HG03439 (cell line): ENCODE measurements around the gene HIGD1A.

Experiments
- ATAC-seq: cut with Tn5 transposase; IDR thresholded peaks from one replicate; pipeline ENCODE4 v1.9.1; 2021; ENCODE audit warnings: mild to moderate bottlenecking, moderate library complexity; ENCODE audit not compliant: unreplicated experiment

The HIGD1A gene

DNA sequence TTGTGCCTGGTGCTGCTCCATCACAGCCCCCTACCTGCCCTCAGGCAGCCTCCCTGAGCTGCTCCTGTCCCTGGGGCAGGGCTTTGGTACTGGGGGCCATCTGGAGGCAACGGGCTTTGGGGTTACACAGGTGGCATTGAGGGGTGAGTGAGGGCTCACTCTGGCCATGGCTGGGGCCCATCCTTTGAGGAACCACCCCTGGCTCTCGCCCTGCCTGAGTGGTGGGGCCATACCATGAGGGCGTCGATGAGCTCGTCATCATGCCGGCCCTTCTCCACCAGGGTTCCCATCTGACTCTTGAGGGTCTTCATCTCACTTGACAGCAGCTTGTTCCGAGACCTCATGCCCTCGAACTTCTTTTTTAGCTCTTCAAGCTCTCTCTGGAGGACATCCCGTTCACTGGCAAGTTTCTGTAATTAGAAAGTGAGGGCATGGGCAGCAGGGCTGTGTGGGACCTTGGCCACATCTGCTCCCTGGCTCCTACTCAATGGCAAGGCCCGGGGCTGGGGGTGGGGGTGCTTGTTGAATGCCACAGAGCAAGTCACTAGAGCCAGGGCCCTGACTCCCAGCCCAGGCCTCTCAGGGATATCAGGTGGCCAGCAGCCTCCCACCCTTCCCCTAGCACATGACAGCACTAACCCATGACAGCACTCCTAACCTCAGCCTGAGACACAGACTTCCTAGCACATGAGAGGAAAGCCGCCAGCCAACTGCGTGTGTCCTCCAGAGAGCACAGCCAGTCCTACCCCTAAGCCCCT lies 64.7 kb downstream of the HIGD1A start:
- no peak for ATAC-seq

DNA sequence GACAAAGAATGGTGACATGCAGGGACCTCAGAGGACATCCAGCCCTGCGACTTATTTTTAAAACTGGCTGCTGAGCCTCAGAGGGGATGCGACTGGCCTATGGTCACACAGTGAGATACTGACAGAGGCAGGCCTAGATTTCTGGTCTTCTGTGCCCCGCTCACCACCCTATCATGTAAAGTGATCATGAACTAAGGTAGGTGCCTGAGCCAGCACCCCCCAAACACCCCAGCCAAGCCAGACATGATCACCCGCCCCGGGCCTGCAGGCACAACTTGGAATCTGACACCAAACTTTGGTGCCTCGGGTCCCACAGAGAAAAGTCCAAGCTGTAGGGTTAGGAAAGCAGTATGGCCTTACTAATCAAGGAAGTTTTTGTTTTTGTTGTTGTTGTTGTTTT lies 67.8 kb downstream of the HIGD1A start:
- no peak for ATAC-seq

DNA sequence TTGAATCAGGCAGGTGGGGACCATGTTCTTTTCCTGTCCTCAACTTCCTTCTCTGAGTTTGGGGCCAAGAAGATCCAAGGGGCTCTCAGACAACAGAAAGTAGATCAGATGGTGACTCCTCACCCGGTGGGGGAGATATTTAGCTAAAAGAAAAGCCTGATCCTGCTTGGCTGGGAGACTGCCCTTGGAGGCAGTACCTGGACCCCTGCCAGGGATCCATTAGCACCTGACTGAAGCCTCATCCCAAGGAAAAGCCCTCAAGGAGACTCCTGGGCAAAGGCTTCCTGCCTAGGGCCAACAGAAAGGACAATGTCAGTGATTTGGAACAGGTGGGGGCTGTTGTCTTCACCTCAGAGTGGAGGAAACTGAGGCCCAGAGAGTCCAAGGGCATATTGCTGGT lies 68.2 kb downstream of the HIGD1A start:
- no peak for ATAC-seq

DNA sequence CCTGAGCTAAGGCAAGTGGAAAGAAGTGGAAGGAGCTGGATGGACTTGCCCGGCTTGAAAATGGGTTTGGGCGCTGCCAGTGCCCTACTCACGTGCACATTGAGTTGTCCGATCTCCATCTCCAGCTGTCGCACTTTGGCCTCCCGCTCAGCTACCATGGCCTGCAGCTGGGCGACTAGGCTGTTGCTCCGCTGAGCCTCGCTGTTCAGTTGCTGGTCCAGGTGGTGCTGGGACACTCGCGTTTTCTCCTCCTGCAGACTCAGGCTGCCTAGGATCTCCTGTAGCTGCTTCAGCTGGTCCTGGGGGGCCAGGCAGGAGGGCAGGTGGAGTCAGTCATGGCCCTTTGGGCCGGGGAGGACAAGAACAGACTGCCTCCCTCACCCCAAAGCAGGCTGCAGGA lies 68.7 kb downstream of the HIGD1A start:
- ATAC-seq = no peak

DNA sequence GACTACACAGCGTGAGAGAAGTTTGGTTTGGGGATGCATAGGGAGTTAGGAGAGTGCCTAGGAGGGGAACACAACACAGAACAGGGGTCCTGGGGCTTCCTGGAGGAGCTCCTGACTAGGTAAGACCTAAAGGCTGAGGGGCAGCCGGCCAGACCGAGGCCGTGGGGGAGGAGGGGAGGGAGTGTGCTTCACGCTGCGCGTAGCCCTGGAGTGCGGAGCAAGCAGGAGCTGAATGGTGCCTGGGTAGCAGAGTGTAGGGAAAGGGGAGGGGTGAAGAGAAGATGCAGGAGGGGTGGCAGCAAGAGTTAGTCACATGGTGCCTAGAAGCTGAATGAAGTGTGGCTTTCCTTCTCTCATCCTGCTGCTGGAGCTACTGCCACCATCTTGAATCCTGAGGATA lies 69.3 kb downstream of the HIGD1A start:
- no peak for ATAC-seq

DNA sequence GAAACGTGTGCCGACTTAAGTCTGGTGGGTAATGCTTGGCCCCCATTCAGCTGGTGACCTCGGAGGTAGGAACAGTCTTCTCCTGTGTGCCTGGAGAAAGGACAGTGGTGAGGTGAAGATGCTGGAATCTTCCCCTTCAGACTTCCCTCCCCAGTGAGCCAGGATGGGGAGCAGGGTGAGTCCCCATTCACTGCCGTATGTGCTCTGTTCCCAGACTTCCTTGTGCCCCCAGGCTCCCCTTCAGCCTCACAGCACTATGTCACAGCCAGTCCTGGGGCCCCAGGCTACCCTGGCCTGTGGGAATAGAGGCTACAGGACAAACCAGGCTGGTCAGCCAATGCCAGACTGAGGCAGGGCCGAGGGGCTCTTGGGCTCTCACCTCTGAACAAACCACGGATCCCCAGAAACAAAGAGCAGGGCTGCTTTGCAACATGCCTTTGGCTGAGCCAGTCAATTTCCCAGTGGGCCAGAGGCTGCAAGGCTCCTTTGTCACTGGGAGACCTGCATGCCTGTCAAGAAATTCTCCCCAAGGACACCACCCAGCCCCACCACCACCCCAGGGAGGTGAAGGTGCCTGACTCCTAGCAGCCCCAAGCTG lies 69.9 kb downstream of the HIGD1A start:
- ATAC-seq = no peak

DNA sequence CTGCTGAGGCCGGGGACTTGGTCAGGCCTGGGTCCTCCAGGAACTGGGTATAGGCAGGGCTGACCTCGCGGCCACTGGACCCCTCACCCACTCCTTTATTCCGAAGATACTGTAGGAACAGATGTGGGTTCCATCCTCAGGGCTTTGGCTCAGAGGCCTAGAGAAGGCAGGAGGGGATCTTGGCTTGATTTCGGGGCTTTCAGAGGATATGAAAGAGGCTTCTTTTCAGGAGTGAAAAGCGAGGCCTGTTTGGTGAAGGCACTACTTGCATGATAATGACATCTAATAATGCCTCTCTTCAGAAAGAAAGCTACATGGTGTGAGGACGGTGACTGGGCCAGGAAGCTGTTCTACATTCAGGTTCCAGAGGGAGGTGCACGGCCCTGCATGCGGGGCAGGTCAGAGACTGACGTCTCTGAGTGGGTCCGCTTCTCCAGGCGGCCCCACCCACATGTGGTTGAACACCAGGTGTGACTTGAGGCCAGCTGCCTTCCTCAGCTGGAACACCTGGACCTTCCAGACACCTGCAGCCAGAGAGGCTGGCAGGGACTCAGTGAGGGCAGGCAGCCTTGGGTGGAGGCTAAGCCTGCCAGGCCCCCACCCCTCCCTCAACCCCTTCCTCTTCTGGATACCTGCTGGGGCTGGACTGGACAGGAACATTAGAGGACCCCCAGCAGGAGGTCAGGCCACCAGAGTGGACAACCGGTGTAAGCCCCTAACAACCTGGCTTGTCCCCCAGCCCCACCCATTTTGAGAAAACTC lies 70.6 kb downstream of the HIGD1A start:
- no peak for ATAC-seq
